IPS-20b (cell line): ENCODE measurements around the gene FYN.

Source experiments
- H3K27ac ChIP-seq: one replicate; pipeline ENCODE4 v1.5.1; 2013; ENCODE audit warnings: low read length
- H3K27me3 ChIP-seq: 2 replicates; pipeline ENCODE4 v1.6.1; 2013; ENCODE audit warnings: mild to moderate bottlenecking, low read length, inconsistent platforms; ENCODE audit not compliant: insufficient read depth
- H3K36me3 ChIP-seq: 2 replicates; pipeline ENCODE4 v1.6.1; 2013; ENCODE audit warnings: low read depth, mild to moderate bottlenecking, inconsistent platforms, low read length, moderate library complexity; ENCODE audit not compliant: insufficient read depth
- H3K4me1 ChIP-seq: 2 replicates; pipeline ENCODE4 v1.6.1; 2013; ENCODE audit warnings: mild to moderate bottlenecking, control low read depth, inconsistent platforms, low read length, moderate library complexity; ENCODE audit not compliant: insufficient read depth
- H3K4me3 ChIP-seq: 2 replicates; pipeline ENCODE4 v1.5.1; 2013; ENCODE audit warnings: mild to moderate bottlenecking, low read length, inconsistent platforms
- H3K9ac ChIP-seq: 2 replicates; pipeline ENCODE4 v1.6.1; 2013; ENCODE audit warnings: low read depth, mild to moderate bottlenecking, inconsistent platforms, low read length, moderate library complexity
- H3K9me3 ChIP-seq: 2 replicates; pipeline ENCODE4 v1.6.1; 2013; ENCODE audit warnings: mild to moderate bottlenecking, low read depth, low read length, inconsistent platforms; ENCODE audit not compliant: insufficient read depth

FYN gene

GRCh38 chr6:111802015-111802414 is 71.2 kb downstream of the FYN start:
- Histone ChIP-seq H3K4me3 (no peak overlapping the region), H3K9me3 (no peaks in the 10 kb centered on the region), H3K27ac (no peak overlapping the region), H3K27me3 (no peaks in the 10 kb centered on the region), H3K9ac (no peak overlapping the region), H3K4me1 (peaks cover 19% of the 10 kb centered on the region; the same call in 1 of the 2 replicates), H3K36me3 (no peaks in the 10 kb centered on the region)

- no peak overlapping the region for H3K27ac ChIP-seq
- H3K4me3 ChIP-seq: no peak overlapping the region
- peaks cover 19% of the 10 kb centered on the region; the same call in 1 of the 2 replicates for H3K4me1 ChIP-seq
- H3K27me3 ChIP-seq: no peaks in the 10 kb centered on the region
- H3K36me3 ChIP-seq: no peaks in the 10 kb centered on the region
- no peaks in the 10 kb centered on the region for H3K9me3 ChIP-seq
- no peak overlapping the region for H3K9ac ChIP-seq
Measured at GRCh38 chr6:111800821-111801220, 72.4 kb downstream of the FYN start.

- no peaks in the 10 kb centered on the region for H3K27me3 ChIP-seq
- H3K4me1 ChIP-seq: peaks cover 23% of the 10 kb centered on the region; the same call in 1 of the 2 replicates
- no peak overlapping the region for H3K27ac ChIP-seq
- H3K9ac ChIP-seq: no peak overlapping the region
- no peaks in the 10 kb centered on the region for H3K36me3 ChIP-seq
- no peak overlapping the region for H3K4me3 ChIP-seq
- no peaks in the 10 kb centered on the region for H3K9me3 ChIP-seq
Measured at GRCh38 chr6:111800259-111800765, 72.9 kb downstream of the FYN start.

GRCh38 chr6:111799576-111800258 is 73.5 kb downstream of the FYN start:
- H3K36me3 ChIP-seq: no peaks in the 10 kb centered on the region
- H3K27me3 ChIP-seq: no peaks in the 10 kb centered on the region
- H3K9ac ChIP-seq: no peak overlapping the region
- H3K4me1 ChIP-seq: peaks cover 23% of the 10 kb centered on the region; the same call in 1 of the 2 replicates
- H3K27ac ChIP-seq: no peak overlapping the region
- no peak overlapping the region for H3K4me3 ChIP-seq
- H3K9me3 ChIP-seq: no peaks in the 10 kb centered on the region

- Histone ChIP-seq H3K36me3 (no peaks in the 10 kb centered on the region), H3K27ac (no peak overlapping the region), H3K4me1 (peaks cover 23% of the 10 kb centered on the region; the same call in 1 of the 2 replicates), H3K27me3 (no peaks in the 10 kb centered on the region), H3K9me3 (no peaks in the 10 kb centered on the region), H3K4me3 (no peak overlapping the region), H3K9ac (no peak overlapping the region)
Measured at GRCh38 chr6:111798281-111798725, 74.9 kb downstream of the FYN start.

- Histone ChIP-seq H3K9ac (no peak overlapping the region), H3K4me3 (no peak overlapping the region), H3K9me3 (no peaks in the 10 kb centered on the region), H3K27ac (no peak overlapping the region), H3K27me3 (no peaks in the 10 kb centered on the region), H3K4me1 (peaks cover 23% of the 10 kb centered on the region; the same call in 1 of the 2 replicates), H3K36me3 (no peaks in the 10 kb centered on the region)
Measured at GRCh38 chr6:111796310-111796918, 76.8 kb downstream of the FYN start.

- H3K27ac ChIP-seq: no peak overlapping the region
- no peak overlapping the region for H3K9ac ChIP-seq
- H3K4me1 ChIP-seq: peaks cover 23% of the 10 kb centered on the region; the same call in 1 of the 2 replicates
- no peaks in the 10 kb centered on the region for H3K36me3 ChIP-seq
- no peak overlapping the region for H3K4me3 ChIP-seq
- H3K9me3 ChIP-seq: no peaks in the 10 kb centered on the region
- H3K27me3 ChIP-seq: no peaks in the 10 kb centered on the region
Measured at GRCh38 chr6:111795558-111795957, 77.7 kb downstream of the FYN start.

- no peaks in the 10 kb centered on the region for H3K36me3 ChIP-seq
- no peak overlapping the region for H3K27ac ChIP-seq
- peaks cover 16% of the 10 kb centered on the region; the same call in 1 of the 2 replicates for H3K4me1 ChIP-seq
- H3K27me3 ChIP-seq: no peaks in the 10 kb centered on the region
- H3K9ac ChIP-seq: no peak overlapping the region
- no peak overlapping the region for H3K4me3 ChIP-seq
- H3K9me3 ChIP-seq: no peaks in the 10 kb centered on the region
Measured at GRCh38 chr6:111794727-111795452, 78.4 kb downstream of the FYN start.

- no peak overlapping the region for H3K4me3 ChIP-seq
- H3K9me3 ChIP-seq: no peaks in the 10 kb centered on the region
- no peak overlapping the region for H3K9ac ChIP-seq
- H3K36me3 ChIP-seq: no peaks in the 10 kb centered on the region
- peaks cover 14% of the 10 kb centered on the region; the same call in 1 of the 2 replicates for H3K4me1 ChIP-seq
- H3K27ac ChIP-seq: no peak overlapping the region
- no peaks in the 10 kb centered on the region for H3K27me3 ChIP-seq
Measured at GRCh38 chr6:111794300-111794699, 79.0 kb downstream of the FYN start.

- no peak overlapping the region for H3K27ac ChIP-seq
- no peaks in the 10 kb centered on the region for H3K27me3 ChIP-seq
- no peaks in the 10 kb centered on the region for H3K36me3 ChIP-seq
- no peak overlapping the region for H3K9ac ChIP-seq
- H3K9me3 ChIP-seq: no peaks in the 10 kb centered on the region
- H3K4me1 ChIP-seq: peaks cover 11% of the 10 kb centered on the region; the same call in 1 of the 2 replicates
- H3K4me3 ChIP-seq: no peak overlapping the region
Measured at GRCh38 chr6:111793711-111794111, 79.5 kb downstream of the FYN start.

- H3K36me3 ChIP-seq: no peaks in the 10 kb centered on the region
- no peak overlapping the region for H3K9ac ChIP-seq
- H3K4me1 ChIP-seq: peaks cover 6% of the 10 kb centered on the region; the same call in 1 of the 2 replicates
- no peaks in the 10 kb centered on the region for H3K9me3 ChIP-seq
- H3K27ac ChIP-seq: no peak overlapping the region
- no peaks in the 10 kb centered on the region for H3K27me3 ChIP-seq
- H3K4me3 ChIP-seq: no peak overlapping the region
Measured at GRCh38 chr6:111792914-111793700, 80.1 kb downstream of the FYN start.
